ENCODE measurements around the gene MIDN. TPM values are rescaled to one million over a fixed set of nuclear protein-coding genes. Genes with fewer than 3 reads are reported as not detected.
A peak's percentile ranks its signal among the peaks of the same experiment; 100 is the strongest.

MIDN gene
- total and polyA plus RNA-seq, 2 of the 4 experiments (the other 2 are of a cell fraction): 2.5 to 26.0 TPM

DNA sequence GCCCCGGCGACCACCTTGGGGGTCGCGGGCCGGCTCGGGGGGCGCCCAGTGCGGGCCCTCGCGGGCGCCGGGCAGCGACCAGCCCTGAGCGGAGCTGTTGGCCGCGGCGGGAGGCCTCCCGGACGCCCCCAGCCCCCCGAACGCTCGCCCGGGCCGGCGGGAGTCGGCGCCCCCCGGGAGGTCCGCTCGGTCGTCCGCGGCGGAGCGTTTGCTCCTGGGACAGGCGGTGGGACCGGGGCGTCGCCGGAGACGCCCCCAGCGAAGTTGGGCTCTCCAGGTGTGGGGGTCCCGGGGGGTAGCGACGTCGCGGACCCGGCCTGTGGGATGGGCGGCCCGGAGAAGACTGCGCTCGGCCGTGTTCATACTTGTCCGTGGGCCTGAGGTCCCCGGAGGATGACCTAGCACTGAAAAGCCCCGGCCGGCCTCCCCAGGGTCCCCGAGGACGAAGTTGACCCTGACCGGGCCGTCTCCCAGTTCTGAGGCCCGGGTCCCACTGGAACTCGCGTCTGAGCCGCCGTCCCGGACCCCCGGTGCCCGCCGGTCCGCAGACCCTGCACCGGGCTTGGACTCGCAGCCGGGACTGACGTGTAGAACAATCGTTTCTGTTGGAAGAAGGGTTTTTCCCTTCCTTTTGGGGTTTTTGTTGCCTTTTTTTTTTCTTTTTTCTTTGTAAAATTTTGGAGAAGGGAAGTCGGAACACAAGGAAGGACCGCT is 42.1 kb upstream of the MIDN start:
- Histone ChIP-seq H2AK5ac (ENCODE audit: low read depth, low read length) (no peak overlapping the region), H3K23ac (ENCODE audit: low read depth, low read length) (peak overlapping the region; percentile 79), H3K9me1 (ENCODE audit: insufficient read depth, low read length) (peaks cover 22% of the 10 kb centered on the region), H3K4ac (ENCODE audit: low read depth, low read length) (peak overlapping the region; percentile 66), H2AK9ac (replicated peaks; ENCODE audit: low read depth, low read length, poor library complexity) (peak overlapping the region; percentile 19), H3K9me3 (ENCODE audit: control insufficient read depth, insufficient read depth, low read length) (no peaks in the 10 kb centered on the region), H4K5ac (ENCODE audit: low read depth, low read length) (no peak overlapping the region), H3K14ac (replicated peaks; ENCODE audit: low read depth, low read length) (peak overlapping the region; percentile 68), H2AFZ (replicated peaks; ENCODE audit: low read length, poor library complexity) (peak overlapping the region; percentile 68), H4K8ac (ENCODE audit: low read depth in 2 of 2, low read length in 2 of 2) (no peak overlapping the region), H3K4me1 (ENCODE audit: control insufficient read depth, insufficient read depth, low read length) (peaks cover 18% of the 10 kb centered on the region), H3K4me2 (ENCODE audit: low read depth, low read length) (peak overlapping the region; percentile 92), H3K36me3 (ENCODE audit: control insufficient read depth, insufficient read depth, low read length) (peaks cover 3% of the 10 kb centered on the region; the same call in 1 of the 2 replicates), H3K9ac (ENCODE audit: low read depth, low read length) (peak overlapping the region; percentile 86), H2BK120ac (ENCODE audit: low read depth, low read length) (no peak overlapping the region), H2BK20ac (ENCODE audit: low read depth, low read length) (no peak overlapping the region), H2BK15ac (ENCODE audit: low read depth, low read length) (no peak overlapping the region), H2BK5ac (ENCODE audit: low read depth, low read length, poor library complexity, severe bottlenecking) (peak overlapping the region; percentile 71), H3K4me3 (ENCODE audit: insufficient read depth, low read depth, low read length) (peak overlapping the region; percentile 71), H4K91ac (ENCODE audit: insufficient read depth, low read depth, low read length) (no peak overlapping the region), H3K27me3 (ENCODE audit: control insufficient read depth, insufficient read depth, low read length) (no peaks in the 10 kb centered on the region), H3K56ac (ENCODE audit: extremely low read depth, insufficient read depth, low read length) (peak overlapping the region; percentile 8; the same call in 1 of the 2 replicates), H4K20me1 (ENCODE audit: insufficient read depth, low read length) (peaks cover 42% of the 10 kb centered on the region), H3K79me1 (ENCODE audit: low read depth in 1 of 2, low read length in 2 of 2) (peaks cover 12 to 53% of the 10 kb centered on the region in 2 experiments; a peak in 3 of 4 replicates), H3K18ac (ENCODE audit: low read depth, low read length) (no peak overlapping the region), H3K27ac (ENCODE audit: insufficient read depth, low read length) (peak overlapping the region; percentile 53)
- POLR2A ChIA-PET (ENCODE audit: unreplicated experiment): interaction anchor here (0.6 kb wide), 1 partner anchor 63 kb away, joined by 7 read pairs; no protein-coding TSS in a partner anchor
- intact Hi-C loops (cut with micrococcal nuclease): no loop called here
- WGBS, 2 experiments (ENCODE audit: extremely low coverage in 2 of 2, insufficient read length in 1 of 2): 1% methylated on average over 28 of the region's 78 CpGs; no CpG with 5 or more reads in 1 of the 2 experiments
- dilution Hi-C loops (cut with HindIII; ENCODE audit: low sequenced_read_pairs, unreplicated experiment): no loop called here
- no TSS peak for BruUV-seq (replicated peaks)
- CTCF ChIA-PET: no interaction called here
- DNase-seq: no peak
- ATAC-seq (ENCODE audit: low read depth): no peak
- in situ Hi-C loops (cut with MboI; ENCODE audit: low sequenced_read_pairs): no loop called here
- TF ChIP-seq RAD21 (IDR thresholded peaks at IDR 0.05; ENCODE audit: low read length): no peak
- TF ChIP-seq SMC3 (IDR thresholded peaks at IDR 0.05; ENCODE audit: low read depth, low read length): no peak
- no peak for TF ChIP-seq FOS (IDR thresholded peaks at IDR 0.05; ENCODE audit: low read depth, low read length)
- TF ChIP-seq, protein P1, sequence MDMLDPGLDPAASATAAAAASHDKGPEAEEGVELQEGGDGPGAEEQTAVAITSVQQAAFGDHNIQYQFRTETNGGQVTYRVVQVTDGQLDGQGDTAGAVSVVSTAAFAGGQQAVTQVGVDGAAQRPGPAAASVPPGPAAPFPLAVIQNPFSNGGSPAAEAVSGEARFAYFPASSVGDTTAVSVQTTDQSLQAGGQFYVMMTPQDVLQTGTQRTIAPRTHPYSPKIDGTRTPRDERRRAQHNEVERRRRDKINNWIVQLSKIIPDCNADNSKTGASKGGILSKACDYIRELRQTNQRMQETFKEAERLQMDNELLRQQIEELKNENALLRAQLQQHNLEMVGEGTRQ (IDR thresholded peaks at IDR 0.05; ENCODE audit: low read depth, low read length): no peak
- TF ChIP-seq RCOR1 (IDR thresholded peaks at IDR 0.05; ENCODE audit: insufficient replicate concordance, low read length): no peak
- TF ChIP-seq NFE2L2 (IDR thresholded peaks at IDR 0.05; ENCODE audit: low read depth, low read length): no peak
- no peak for TF ChIP-seq MAZ (IDR thresholded peaks at IDR 0.05; ENCODE audit: borderline replicate concordance, low read depth, low read length)
- no peak for TF ChIP-seq BHLHE40 (IDR thresholded peaks at IDR 0.05; ENCODE audit: low read depth, low read length)
- TF ChIP-seq, protein P2, sequence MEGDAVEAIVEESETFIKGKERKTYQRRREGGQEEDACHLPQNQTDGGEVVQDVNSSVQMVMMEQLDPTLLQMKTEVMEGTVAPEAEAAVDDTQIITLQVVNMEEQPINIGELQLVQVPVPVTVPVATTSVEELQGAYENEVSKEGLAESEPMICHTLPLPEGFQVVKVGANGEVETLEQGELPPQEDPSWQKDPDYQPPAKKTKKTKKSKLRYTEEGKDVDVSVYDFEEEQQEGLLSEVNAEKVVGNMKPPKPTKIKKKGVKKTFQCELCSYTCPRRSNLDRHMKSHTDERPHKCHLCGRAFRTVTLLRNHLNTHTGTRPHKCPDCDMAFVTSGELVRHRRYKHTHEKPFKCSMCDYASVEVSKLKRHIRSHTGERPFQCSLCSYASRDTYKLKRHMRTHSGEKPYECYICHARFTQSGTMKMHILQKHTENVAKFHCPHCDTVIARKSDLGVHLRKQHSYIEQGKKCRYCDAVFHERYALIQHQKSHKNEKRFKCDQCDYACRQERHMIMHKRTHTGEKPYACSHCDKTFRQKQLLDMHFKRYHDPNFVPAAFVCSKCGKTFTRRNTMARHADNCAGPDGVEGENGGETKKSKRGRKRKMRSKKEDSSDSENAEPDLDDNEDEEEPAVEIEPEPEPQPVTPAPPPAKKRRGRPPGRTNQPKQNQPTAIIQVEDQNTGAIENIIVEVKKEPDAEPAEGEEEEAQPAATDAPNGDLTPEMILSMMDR (conservative IDR thresholded peaks at IDR 0.05; ENCODE audit: low read depth, low read length): no peak
- no peak for TF ChIP-seq RFX5 (IDR thresholded peaks at IDR 0.05; ENCODE audit: low read depth, low read length)
- TF ChIP-seq MXI1 (IDR thresholded peaks at IDR 0.05; ENCODE audit: borderline replicate concordance, low read depth, low read length): no peak
- TF ChIP-seq, protein P3, sequence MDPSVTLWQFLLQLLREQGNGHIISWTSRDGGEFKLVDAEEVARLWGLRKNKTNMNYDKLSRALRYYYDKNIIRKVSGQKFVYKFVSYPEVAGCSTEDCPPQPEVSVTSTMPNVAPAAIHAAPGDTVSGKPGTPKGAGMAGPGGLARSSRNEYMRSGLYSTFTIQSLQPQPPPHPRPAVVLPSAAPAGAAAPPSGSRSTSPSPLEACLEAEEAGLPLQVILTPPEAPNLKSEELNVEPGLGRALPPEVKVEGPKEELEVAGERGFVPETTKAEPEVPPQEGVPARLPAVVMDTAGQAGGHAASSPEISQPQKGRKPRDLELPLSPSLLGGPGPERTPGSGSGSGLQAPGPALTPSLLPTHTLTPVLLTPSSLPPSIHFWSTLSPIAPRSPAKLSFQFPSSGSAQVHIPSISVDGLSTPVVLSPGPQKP (IDR thresholded peaks at IDR 0.05; ENCODE audit: borderline replicate concordance, low read depth, low read length): no peak
- TF ChIP-seq POLR2A (IDR thresholded peaks at IDR 0.05; ENCODE audit: low read depth, low read length): no peak
- no peak for TF ChIP-seq CHD1 (IDR thresholded peaks at IDR 0.05; ENCODE audit: low read depth, low read length)
- no peak for TF ChIP-seq CEBPB (IDR thresholded peaks at IDR 0.05; ENCODE audit: low read depth, low read length)
